ENCODE measurements around the gene CCDC86.

Gene CCDC86

GRCh38 chr11:60864856-60865513, 23.1 kb downstream of the CCDC86 start:
- Histone ChIP-seq H3K9me3 (ENCODE audit: control insufficient read depth, insufficient read depth, low read length) (no peaks in the 10 kb centered on the region), H3K36me3 (ENCODE audit: control insufficient read depth, insufficient read depth, low read length) (no peaks in the 10 kb centered on the region), H3K9ac (ENCODE audit: low read depth, low read length) (no peak overlapping the region), H3K4me3 (ENCODE audit: low read depth, low read length) (no peak overlapping the region), H3K4me1 (ENCODE audit: control insufficient read depth, insufficient read depth, low read length) (no peaks in the 10 kb centered on the region), H3K27ac (ENCODE audit: low read depth, low read length) (no peak overlapping the region), H3K27me3 (ENCODE audit: control insufficient read depth, insufficient read depth, low read length) (no peaks in the 10 kb centered on the region)

DNA sequence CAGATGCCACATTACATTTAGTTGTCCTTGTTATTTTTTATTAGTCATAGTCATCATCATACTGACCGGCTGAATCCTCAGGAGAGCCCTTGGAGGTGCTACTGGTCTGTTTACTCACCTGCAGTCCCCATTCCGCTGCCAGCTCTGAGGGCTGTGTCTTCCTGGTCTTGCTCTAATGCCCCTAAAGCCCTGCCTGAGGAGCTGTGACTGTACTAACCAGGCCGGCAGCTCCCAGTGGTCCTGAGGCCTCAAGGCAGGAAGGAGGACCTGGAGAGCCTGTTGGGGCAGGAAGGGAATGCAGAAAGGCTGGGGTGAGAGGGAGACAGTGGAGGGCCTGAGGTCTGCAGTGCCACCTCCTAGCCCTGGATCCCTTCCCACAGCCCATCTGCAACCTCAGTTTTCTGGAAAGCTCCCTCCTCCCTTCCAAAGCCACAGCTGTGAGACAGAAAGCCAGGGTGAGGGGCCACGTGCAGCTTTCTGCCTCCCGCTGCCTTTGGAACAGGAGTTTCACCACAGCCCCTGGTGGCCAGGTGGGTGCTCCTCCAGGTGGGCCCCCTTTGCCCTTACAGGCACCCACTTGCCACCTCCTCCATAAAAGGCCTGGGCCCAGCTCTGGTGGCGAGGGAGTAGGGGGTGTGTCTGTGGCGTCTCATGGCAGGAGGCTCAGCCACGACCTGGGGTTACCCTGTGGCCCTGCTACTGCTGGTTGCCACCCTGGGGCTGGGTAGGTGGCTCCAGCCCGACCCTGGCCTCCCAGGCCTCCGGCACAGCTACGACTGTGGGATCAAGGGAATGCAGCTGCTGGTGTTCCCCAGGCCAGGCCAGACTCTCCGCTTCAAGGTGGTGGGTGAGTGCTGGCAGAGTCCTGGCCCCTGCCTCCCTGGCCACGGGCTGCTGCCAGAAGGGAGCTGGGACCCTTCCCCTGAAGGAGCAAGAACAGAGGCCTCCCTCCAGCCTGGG, 25.3 kb downstream of the CCDC86 start, which contains the start of gene ZP1:
Gene ZP1 (plus strand): TSS at position 632 of the 960 bp plus-strand sequence. CDS start 20 bp downstream, at position 652.
- H3K27me3 ChIP-seq (ENCODE audit: control insufficient read depth, insufficient read depth, low read length) = no peaks in the 10 kb centered on the region
- H3K4me3 ChIP-seq (ENCODE audit: low read depth, low read length) = no peak within 1 kb of the TSS
- H3K36me3 ChIP-seq (ENCODE audit: control insufficient read depth, insufficient read depth, low read length) = no peaks in the 10 kb centered on the region
- no peak within 1 kb of the TSS for H3K27ac ChIP-seq (ENCODE audit: low read depth, low read length)
- H3K4me1 ChIP-seq (ENCODE audit: control insufficient read depth, insufficient read depth, low read length) = no peaks in the 10 kb centered on the region
- H3K9me3 ChIP-seq (ENCODE audit: control insufficient read depth, insufficient read depth, low read length) = no peaks in the 10 kb centered on the region
- H3K9ac ChIP-seq (ENCODE audit: low read depth, low read length) = no peak within 1 kb of the TSS

DNA sequence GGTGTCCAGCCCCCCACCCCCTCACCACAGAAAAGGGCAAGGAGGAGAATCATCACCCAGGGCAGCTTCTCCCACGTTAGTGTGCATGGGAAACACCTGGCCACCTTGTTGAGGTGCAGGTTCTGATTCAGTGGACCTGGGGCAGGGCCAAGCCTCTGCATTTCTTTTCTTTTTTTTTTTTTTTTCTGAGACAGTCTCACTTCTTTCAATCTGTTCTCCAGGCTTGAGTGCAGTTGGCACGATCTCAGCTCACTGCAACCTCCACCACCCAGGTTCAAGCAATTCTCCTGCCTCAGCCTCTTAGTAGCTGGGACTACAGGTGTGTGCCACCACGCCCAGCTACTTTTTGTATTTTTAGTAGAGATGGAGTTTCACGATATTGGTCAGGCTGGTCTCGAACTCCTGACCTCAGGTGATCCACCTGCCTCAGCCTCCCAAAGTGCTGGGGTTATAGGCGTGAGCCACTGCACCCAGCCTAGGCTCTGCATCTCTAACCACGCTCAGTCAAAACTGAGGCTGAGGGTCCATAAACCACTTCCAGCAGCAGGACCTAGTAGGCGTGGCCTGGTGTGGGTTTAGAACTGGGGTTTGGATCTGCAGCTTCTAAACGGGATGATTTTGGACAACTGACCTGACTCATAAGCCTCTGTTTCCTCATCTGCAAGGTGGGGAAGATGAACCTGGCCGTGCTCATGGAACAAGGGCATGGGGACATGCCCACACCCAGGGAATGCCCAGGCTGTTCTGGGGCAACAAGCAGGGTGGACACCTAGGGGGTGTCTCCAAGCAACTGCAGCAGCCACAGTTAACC, 26.2 kb downstream of the CCDC86 start:
- H3K36me3 ChIP-seq (ENCODE audit: control insufficient read depth, insufficient read depth, low read length) = no peaks in the 10 kb centered on the region
- no peaks in the 10 kb centered on the region for H3K9me3 ChIP-seq (ENCODE audit: control insufficient read depth, insufficient read depth, low read length)
- no peaks in the 10 kb centered on the region for H3K4me1 ChIP-seq (ENCODE audit: control insufficient read depth, insufficient read depth, low read length)
- no peak overlapping the region for H3K9ac ChIP-seq (ENCODE audit: low read depth, low read length)
- no peak overlapping the region for H3K4me3 ChIP-seq (ENCODE audit: low read depth, low read length)
- H3K27ac ChIP-seq (ENCODE audit: low read depth, low read length) = no peak overlapping the region
- H3K27me3 ChIP-seq (ENCODE audit: control insufficient read depth, insufficient read depth, low read length) = no peaks in the 10 kb centered on the region

DNA sequence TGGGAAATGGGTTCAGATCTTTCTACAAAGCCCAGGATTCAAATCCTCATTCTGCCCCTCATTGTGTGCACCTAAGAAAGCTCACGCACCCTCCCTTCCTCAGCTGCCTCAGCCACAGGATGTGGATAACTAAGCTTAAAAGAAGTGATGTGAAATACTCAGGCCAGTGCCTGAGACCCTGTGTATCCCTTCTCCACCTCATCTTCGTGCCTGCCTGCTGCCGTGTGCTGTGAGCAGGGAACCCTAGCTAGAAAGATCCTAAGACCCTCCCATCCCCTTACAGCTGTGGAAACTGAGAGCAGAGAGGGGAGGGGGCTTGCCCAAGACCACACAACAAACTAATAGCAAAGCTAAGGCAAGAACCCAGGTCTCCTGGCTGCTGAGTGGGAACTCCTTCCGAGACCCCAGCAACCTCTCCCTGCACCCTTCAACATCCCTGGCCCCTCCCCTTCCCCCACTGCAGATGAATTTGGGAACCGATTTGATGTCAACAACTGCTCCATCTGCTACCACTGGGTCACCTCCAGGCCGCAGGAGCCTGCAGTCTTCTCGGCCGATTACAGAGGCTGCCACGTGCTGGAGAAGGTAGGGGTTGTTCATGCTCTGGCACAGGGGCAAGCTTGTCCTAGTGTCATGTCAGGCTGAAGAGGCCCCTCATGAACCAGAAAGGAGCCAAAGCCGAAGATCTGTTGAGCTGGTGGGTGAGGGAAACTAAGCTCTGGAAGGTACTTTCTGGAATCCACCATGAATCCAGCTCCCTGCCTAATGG, 27.0 kb downstream of the CCDC86 start:
- H3K27me3 ChIP-seq (ENCODE audit: control insufficient read depth, insufficient read depth, low read length) = no peaks in the 10 kb centered on the region
- no peak overlapping the region for H3K9ac ChIP-seq (ENCODE audit: low read depth, low read length)
- H3K36me3 ChIP-seq (ENCODE audit: control insufficient read depth, insufficient read depth, low read length) = no peaks in the 10 kb centered on the region
- H3K9me3 ChIP-seq (ENCODE audit: control insufficient read depth, insufficient read depth, low read length) = no peaks in the 10 kb centered on the region
- peaks cover 3% of the 10 kb centered on the region; the same call in 1 of the 2 replicates for H3K4me1 ChIP-seq (ENCODE audit: control insufficient read depth, insufficient read depth, low read length)
- no peak overlapping the region for H3K4me3 ChIP-seq (ENCODE audit: low read depth, low read length)
- no peak overlapping the region for H3K27ac ChIP-seq (ENCODE audit: low read depth, low read length)

GRCh38 chr11:60869451-60869825, 27.5 kb downstream of the CCDC86 start:
- Histone ChIP-seq H3K27me3 (ENCODE audit: control insufficient read depth, insufficient read depth, low read length) (no peaks in the 10 kb centered on the region), H3K9me3 (ENCODE audit: control insufficient read depth, insufficient read depth, low read length) (no peaks in the 10 kb centered on the region), H3K4me3 (ENCODE audit: low read depth, low read length) (no peak overlapping the region), H3K4me1 (ENCODE audit: control insufficient read depth, insufficient read depth, low read length) (peaks cover 3% of the 10 kb centered on the region; the same call in 1 of the 2 replicates), H3K9ac (ENCODE audit: low read depth, low read length) (no peak overlapping the region), H3K27ac (ENCODE audit: low read depth, low read length) (no peak overlapping the region), H3K36me3 (ENCODE audit: control insufficient read depth, insufficient read depth, low read length) (no peaks in the 10 kb centered on the region)

- no peak overlapping the region for H3K4me3 ChIP-seq (ENCODE audit: low read depth, low read length)
- H3K27me3 ChIP-seq (ENCODE audit: control insufficient read depth, insufficient read depth, low read length) = no peaks in the 10 kb centered on the region
- no peaks in the 10 kb centered on the region for H3K36me3 ChIP-seq (ENCODE audit: control insufficient read depth, insufficient read depth, low read length)
- H3K4me1 ChIP-seq (ENCODE audit: control insufficient read depth, insufficient read depth, low read length) = peaks cover 3% of the 10 kb centered on the region; the same call in 1 of the 2 replicates
- no peak overlapping the region for H3K9ac ChIP-seq (ENCODE audit: low read depth, low read length)
- H3K27ac ChIP-seq (ENCODE audit: low read depth, low read length) = no peak overlapping the region
- H3K9me3 ChIP-seq (ENCODE audit: control insufficient read depth, insufficient read depth, low read length) = no peaks in the 10 kb centered on the region
Measured at GRCh38 chr11:60870276-60870675, 28.4 kb downstream of the CCDC86 start.

- Histone ChIP-seq H3K9ac (ENCODE audit: low read depth, low read length) (no peak overlapping the region), H3K4me1 (ENCODE audit: control insufficient read depth, insufficient read depth, low read length) (peaks cover 3% of the 10 kb centered on the region; the same call in 1 of the 2 replicates), H3K4me3 (ENCODE audit: low read depth, low read length) (no peak overlapping the region), H3K27ac (ENCODE audit: low read depth, low read length) (no peak overlapping the region), H3K36me3 (ENCODE audit: control insufficient read depth, insufficient read depth, low read length) (no peaks in the 10 kb centered on the region), H3K27me3 (ENCODE audit: control insufficient read depth, insufficient read depth, low read length) (no peaks in the 10 kb centered on the region), H3K9me3 (ENCODE audit: control insufficient read depth, insufficient read depth, low read length) (no peaks in the 10 kb centered on the region)
Measured at GRCh38 chr11:60870733-60871377, 28.9 kb downstream of the CCDC86 start.

DNA sequence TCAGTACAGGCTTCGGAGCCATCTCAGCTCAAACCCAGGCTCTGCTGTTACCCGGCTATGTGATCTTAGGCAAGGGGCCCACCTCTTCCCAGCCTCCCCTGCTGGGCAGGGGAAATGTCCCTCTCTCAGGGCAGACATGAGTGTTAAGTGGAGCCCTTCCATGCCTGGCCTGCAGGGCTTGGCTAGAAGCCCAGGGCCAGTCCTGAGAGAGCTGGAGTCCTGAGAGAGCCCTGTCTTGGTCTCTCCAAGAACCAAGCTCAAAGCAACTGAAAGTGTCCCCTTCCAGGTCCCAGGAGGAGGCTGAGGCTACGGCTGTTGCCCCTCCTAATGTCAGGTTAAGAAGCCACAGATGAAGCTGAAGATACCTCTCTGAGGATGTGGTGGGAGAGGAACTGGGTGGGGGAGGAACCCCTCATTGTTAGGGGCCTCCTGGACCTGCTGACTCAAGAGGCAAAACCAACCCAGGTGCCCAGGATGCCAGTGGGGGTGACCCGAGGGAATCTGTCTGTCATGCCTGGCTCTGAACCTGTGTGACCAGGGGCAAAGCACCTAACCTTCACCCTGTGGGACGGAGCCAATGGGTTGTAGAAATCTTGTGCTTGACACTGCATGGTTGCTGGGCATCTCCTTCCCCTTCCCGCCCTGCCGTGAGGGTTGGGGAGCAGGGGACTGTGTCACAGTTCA, 29.6 kb downstream of the CCDC86 start:
- H3K27ac ChIP-seq (ENCODE audit: low read depth, low read length) = no peak overlapping the region
- H3K27me3 ChIP-seq (ENCODE audit: control insufficient read depth, insufficient read depth, low read length) = no peaks in the 10 kb centered on the region
- no peaks in the 10 kb centered on the region for H3K36me3 ChIP-seq (ENCODE audit: control insufficient read depth, insufficient read depth, low read length)
- H3K4me3 ChIP-seq (ENCODE audit: low read depth, low read length) = no peak overlapping the region
- H3K9ac ChIP-seq (ENCODE audit: low read depth, low read length) = no peak overlapping the region
- no peaks in the 10 kb centered on the region for H3K9me3 ChIP-seq (ENCODE audit: control insufficient read depth, insufficient read depth, low read length)
- H3K4me1 ChIP-seq (ENCODE audit: control insufficient read depth, insufficient read depth, low read length) = peaks cover 3% of the 10 kb centered on the region; the same call in 1 of the 2 replicates

- no peak overlapping the region for H3K4me3 ChIP-seq (ENCODE audit: low read depth, low read length)
- H3K27ac ChIP-seq (ENCODE audit: low read depth, low read length) = no peak overlapping the region
- no peaks in the 10 kb centered on the region for H3K36me3 ChIP-seq (ENCODE audit: control insufficient read depth, insufficient read depth, low read length)
- H3K27me3 ChIP-seq (ENCODE audit: control insufficient read depth, insufficient read depth, low read length) = no peaks in the 10 kb centered on the region
- no peaks in the 10 kb centered on the region for H3K9me3 ChIP-seq (ENCODE audit: control insufficient read depth, insufficient read depth, low read length)
- H3K9ac ChIP-seq (ENCODE audit: low read depth, low read length) = no peak overlapping the region
- H3K4me1 ChIP-seq (ENCODE audit: control insufficient read depth, insufficient read depth, low read length) = peaks cover 3% of the 10 kb centered on the region; the same call in 1 of the 2 replicates
Measured at GRCh38 chr11:60872124-60872960, 30.4 kb downstream of the CCDC86 start.

Data from HUES48 (cell line).